ENCODE results near the gene FAM20C.
"Not testable (repeated sequence)": the region's sequence is repeated elsewhere in the genome, so short reads cannot be mapped to it uniquely, and the experiment has no call there.

The FAM20C gene

DNA sequence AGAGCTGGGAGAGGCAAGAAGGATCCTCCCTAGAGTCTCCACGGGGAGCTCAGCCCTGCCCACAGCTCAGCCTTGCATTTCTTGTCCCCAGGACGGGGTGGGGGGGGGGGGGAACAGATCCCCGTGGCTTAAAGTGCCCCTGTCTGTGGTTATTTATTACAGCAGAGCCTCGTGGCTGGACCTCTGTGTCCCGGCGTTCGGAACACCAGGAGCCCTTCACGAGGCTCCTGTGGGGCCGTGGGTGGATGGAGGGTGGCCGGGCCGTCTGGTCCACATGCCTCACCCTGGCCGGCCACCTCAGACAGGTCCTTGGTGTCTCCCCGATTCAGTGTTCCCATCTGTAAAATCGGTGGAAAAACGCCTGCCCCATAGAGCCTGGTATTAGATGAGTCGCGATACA is 37.9 kb downstream of the FAM20C start:
- DNase-seq, result no peak

DNA sequence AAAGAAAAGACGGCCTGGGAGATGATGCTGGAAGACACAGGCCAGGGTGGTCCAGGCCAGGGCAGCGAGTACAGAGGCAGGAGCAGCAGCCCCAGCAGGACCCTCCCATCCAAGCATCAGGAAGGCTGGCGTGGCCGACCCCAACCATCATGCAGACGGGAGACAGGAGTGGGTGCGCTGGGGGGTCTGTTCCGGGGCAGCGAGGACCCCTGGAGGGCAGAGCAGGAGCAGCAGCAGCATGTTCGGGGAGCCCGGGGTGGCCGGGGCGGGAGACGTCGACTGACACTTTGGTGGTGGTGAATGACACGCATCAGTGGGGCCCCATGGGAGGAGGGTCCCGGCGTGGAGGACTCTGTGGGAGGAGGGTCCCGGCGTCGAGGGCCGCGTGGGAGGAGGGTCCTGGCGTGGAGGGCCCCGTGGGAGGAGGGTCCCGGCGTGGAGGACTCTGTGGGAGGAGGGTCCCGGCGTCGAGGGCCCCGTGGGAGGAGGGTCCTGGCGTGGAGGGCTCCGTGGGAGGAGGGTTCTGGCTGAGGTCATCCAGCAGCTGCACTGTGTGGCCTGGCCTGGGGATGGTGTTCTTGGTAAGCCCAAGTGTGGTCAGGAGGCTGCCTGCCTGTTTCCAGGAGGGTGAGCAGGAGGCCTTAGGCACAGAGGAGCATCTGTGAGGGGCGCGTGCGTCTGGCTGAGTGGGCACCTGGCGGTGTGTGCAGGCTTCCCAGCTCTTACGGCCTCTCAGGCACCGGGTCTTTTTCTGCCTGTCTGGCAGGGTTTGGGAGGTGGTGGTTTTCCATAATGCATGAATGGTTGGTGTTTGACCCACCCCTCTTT is 38.9 kb downstream of the FAM20C start:
- DNase-seq, result no peak

DNA sequence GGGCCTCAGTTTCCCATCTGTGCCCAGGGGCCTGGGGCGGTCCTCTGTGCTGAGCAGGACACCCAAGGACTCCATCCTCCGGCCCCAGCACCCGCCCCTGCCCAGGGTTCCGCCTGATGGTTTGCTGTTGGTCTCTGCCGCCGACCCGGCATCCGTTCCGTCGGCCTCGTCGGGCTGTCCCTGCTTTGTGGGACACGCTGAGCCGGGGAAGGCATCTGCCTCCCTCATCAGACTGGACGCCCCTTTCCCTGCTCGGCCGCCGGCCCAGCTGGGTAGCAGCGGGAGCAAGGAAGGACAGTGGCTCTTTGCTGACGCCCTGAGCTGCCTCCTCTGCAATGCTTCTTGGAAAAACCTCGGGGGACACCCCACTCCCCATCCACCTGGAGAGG is 39.5 kb downstream of the FAM20C start:
- no peak for DNase-seq

DNA sequence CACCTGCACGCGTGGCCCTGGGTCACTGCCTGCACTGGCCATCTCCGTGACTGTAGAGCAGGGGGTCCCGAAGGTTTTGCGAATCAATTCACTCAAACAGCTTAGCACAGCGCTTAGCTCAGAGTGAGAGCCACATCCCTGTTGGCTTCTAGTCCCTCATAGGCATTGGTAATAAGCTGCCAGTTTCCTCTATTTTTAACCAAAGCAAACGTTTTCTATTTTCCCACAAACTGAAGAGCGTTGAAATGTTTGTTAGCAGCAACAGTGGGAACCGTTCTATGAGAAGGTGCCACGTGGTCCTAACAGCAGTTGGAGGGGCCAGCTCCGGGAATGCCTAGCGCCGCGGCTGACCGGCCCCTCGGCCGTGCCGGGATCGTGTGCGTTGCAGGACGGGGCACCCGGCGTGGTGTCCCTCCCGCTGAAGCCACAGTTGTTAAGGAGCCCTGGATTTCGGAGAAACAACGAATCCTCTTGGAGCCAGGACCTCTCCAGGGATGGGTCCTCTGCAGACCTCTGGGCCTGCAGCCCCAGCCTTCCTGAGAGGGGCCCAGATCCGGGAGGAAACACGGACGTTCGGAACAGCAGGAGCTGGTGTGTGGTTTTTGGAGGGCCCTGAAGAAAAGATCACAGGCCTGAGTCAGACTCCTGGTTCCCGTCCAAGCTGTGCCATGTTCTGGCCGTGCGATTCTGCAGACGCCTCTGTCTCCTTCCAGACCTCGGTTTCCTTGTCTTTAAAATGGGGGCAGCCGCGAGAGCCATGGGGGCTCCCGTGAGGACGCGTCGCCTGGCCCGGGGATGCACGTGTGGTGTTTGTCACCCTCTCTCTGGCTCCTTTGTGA is 40.3 kb downstream of the FAM20C start:
- peak; percentile 38 for DNase-seq

DNA sequence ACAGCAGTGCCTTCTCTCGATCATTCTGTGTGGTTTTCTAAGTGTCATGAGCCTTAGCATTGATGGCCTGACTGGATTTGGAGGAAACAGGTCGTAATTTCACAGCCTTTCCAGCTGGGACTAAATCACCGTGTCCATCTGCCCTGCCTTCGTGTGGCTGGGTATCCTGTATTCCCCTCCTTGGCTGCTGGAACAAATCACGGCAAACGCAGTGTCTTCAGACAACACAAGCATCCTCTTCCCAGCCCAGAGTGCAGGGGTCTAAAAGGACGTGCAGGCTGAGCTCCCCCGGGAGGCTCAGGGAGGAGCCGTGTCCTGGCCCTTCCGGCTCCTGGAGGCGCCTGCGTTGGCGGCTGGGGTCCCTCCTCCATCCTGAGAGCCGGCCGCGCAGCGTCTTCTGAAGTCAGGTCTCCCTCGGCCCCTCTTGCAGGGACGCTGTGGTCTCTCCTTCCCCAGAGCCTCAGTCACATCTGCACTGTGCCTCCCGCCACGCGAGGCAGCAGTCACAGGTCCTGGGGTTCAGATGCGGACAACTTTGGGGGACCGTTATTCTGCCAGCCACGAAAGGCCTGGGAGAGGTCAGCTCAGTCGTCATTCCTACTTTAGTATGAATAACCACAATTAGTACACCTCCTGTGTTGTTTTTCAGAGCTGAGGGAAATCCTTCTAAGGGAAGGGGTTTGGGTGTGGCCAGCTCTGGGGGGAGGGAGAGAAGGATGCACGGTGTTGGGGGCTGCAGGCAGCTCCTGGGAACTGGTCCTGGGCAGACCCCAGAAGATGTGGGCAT is 41.1 kb downstream of the FAM20C start:
- no peak for DNase-seq

DNA sequence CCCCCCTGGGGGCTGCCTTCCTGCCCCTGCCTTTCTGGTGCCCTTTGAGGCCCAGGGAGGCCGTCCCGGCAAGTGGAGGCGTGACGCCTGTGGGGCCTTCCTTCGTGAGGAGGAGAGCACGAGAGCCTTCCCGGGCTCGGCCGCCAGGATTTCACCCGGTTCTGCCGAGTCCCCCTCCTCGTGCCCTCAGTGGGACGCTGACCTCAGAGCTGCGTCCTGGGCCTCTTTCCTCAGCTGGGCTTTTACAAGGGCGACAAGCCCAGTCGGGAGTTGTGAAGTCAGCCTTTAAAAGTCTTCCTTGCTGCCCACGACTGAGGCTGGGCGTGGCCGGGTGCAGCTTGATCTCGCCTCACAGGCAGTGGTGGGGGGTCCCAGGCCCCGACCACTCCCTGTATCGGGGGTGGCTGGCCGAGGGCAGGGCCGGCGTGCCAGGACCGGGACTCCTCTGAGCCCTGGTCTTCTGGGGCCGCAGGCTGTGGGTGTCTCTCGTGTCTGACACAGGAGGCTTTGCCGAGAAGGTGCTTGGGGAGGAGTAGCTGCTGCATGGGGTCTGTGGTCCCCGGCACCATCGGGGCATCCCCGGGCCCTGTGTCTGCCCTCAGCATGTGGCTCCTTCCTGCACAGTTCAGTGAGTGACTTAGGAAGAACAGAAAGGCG is 41.8 kb downstream of the FAM20C start:
- DNase-seq, result no peak

DNA sequence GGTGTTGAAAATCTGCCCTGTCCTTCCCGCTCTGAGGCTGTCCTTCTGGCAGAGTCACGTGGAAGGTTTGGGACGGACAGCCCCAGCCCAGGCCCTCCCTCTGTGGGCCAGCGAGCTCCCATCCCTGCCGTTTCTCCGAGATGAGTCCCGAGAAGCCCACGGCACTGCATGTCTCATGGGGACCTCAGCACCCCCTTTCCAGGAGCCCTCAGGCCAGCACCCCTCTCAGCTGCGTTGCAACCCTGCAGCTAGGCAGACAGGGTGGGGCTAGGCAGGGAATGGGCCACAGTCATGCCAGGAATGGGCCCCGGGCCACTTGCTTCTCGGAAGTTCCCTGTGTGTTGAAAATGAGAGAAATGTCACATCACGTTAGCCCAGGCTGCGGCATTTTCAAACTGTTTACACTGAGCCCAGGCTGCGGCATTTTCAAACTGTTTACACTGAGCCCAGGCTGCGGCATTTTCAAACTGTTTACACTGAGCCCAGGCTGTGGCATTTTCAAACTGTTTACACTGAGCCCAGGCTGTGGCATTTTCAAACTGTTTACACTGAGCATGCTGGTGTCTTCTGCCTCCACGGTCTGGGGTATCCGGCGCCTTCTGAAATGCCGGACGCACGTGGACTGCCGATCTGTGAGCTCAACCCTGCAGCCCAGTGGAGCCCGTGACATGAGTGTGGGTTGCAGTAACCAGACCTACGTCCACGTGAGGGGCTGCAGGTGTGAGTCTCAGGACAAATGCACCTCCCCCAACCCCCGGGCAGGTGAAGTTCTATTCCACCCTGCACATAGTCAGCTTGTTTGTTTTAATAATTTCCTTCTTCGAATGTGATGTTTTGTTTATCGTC is 42.6 kb downstream of the FAM20C start:
- DNase-seq, result no peak

DNA sequence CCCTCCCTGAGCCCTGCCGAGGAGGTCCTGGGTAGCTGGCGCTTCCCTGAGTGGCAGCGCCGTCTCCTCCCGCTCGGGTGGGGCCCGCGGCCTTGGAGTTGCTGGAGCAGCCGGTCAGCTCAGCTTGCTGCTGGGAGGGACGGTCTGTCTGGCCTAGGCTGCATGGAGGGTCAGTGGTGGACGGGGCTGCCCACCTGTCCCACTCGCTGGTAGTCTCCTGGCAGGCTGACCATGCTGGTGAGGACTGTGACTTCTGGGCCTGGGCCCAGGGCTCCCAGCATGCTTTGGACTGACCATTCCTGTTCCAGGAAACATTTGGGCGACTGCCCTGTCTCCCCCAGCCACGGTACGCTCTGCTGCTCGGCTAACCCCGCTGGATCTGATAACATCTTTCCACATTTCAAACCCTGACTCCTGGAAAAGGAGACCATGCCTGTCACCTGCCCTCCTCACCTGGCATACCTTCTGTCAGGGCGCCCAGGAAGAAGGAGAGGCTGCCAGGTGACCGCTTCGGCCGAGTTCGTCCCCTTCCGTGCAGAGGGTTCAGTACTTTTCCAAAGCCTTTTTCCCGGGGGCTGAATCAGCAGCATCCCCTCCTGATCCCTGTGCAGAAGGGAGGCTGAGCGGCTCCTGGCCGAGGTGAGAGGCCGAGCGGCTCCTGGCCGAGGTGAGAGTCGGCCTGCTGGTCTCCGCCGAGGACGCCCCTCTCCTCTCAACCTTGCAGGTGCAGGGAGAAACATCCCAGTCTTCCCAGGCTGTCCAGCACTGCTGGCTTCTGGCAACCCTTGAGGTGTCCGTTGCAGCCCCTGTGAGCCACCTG is 43.4 kb downstream of the FAM20C start:
- no peak for DNase-seq

DNA sequence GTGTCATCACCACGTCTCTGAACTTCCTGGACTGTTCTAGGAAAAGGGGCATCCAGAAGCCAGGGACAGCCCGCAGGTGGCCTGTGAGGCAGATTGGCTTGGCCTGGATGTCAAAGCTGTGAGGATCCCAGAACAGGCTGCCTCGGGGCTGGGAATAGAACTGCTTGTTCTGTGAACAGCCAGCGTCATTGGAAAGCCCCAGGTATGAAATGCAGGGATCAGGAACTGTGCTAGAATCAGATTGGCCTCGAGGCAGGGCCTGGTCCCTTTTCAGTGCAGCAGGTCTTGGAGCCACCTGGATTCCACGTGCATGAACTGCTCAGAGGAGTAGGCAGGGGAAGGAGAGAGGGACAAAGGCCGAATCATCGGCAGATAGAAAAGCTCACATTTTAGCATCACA is 44.6 kb downstream of the FAM20C start:
- DNase-seq, result no peak

DNA sequence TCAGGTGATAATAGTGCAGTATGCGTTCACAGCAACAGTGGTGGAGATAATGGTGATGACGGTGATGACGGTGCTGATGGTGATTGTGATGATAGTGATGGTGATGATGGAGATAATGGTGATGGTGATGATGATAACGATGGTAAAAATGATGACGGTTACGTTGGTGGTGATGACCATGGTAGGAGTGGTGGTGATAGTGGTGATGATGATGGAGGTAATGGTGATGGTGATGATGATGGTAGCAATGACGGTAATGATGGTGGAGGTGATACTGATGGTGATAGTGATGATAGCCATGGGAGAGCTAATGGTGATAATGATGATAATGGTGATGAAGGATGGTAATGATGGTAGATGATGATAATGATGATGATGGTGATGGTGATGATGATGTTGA is 45.0 kb downstream of the FAM20C start:
- DNase-seq, result no peak

DNA sequence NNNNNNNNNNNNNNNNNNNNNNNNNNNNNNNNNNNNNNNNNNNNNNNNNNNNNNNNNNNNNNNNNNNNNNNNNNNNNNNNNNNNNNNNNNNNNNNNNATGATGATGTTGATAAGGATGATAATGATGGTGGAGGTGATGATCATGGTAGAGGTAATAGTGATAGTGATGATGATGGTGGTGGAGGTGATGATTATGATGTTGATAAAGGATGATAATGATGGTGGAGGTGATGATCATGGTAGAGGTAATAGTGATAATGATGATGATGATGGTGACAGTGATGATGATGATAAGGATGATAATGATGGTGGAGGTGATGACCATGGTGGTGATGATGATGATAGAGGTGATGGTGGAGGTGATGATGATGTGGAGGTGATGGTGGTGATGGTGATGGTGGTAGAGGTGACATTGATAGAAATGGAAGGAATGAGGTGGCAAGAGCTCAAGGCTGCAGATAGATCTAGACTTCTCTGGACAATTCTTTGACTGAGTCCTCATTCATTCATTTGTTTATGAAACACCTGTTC is 47.8 kb downstream of the FAM20C start:
- DNase-seq, result no peak

DNA sequence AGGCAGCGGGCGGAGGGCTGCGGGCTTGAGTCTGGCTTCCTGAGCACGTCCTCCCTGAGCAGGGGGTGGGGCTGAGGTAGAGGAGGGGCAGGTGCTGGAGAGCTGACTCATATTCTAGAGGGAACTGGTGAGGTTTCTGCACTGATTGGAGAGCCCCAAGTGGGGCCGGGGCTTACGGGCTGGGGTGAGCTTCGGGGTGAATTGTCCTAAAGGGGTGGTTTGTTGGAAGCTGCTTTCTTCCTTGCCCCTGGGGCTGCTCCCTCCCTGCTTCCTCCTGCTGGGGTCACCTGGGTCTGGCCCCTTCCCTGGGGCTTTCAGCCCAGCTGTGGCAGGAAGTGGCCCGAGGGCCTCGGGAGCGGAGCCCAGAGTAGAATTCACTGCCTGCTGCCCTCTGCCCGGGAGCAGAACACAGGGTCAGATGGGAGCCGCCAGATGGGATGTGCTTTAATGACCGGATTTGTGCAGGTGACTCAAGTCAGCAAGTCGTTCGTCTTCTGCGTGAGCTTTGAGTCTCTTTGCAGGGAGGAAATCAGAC is 48.6 kb downstream of the FAM20C start:
- no peak for DNase-seq

DNA sequence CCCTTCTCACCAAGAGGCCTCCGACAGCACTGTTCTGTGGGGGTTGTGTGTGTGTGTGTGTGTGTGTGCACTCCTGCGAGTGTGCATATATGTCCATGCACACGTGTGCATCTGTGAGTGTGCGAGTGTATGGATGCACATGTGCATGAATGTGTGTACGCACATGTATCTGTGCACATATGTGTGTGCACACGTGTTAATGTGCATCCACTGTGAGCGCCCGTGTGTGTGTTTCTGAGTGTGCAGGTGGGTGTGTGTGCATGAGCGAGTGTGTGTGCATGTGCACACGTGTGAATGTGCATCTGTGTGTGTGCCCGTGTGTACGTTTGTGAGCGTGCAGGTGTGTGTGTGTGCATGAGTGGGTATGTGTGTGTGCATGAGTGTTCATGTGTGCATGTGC is 49.1 kb downstream of the FAM20C start:
- no peak for DNase-seq

DNA sequence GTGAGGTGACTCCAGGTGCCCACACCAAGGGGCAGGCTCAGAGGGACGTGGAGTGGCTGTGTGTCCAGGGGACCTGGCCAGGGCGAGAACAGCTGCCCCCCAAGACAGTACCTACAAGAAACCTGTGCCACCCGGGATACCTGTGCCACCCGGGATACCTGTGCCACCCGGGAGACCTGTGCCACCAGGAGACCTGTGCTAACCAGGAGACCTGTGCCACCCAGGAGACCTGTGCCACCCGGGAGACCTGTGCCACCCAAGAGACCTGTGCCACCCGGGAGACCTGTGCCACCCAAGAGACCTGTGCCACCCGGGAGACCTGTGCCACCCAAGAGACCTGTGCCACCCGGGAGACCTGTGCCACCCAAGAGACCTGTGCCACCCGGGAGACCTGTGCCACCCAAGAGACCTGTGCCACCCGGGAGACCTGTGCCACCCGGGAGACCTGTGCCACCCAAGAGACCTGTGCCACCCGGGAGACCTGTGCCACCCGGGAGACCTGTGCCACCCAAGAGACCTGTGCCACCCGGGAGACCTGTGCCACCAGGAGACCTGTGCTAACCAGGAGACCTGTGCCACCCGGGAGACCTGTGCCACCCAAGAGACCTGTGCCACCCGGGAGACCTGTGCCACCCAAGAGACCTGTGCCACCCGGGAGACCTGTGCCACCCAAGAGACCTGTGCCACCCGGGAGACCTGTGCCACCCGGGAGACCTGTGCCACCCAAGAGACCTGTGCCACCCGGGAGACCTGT is 50.6 kb downstream of the FAM20C start:
- not testable (repeated sequence) for DNase-seq

DNA sequence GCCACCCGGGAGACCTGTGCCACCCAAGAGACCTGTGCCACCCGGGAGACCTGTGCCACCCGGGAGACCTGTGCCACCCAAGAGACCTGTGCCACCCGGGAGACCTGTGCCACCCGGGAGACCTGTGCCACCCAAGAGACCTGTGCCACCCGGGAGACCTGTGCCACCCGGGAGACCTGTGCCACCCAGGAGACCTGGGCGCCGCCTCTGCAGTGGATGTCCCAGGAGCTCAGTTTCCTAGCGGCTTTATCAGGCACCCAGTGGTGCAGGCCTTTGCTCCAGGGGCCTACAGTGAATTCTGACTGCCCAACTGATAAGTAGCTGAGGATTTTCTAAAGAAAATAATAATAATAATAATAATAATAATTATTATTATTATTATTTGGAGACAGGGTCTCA is 51.2 kb downstream of the FAM20C start:
- not testable (repeated sequence) for DNase-seq

DNA sequence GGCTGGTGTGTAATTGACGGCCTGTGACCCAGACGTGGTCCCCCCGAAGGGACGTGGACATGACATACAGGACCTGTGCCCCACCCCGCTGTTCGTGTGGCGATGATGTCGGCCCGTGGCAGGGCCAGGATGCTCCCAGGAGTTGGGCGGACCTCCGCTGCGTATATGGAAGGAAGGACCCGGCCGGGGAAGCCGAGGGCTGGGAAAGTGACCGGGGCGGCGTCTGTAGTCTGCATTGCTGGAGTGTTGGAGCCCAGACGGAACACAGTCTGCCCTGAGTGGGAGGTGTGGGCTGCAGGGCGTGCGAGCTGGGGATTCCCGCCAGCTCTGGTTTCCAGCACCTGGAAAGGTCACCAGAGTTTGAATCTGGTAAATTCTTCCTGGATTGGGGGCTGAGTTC is 52.6 kb downstream of the FAM20C start:
- no peak for DNase-seq

DNA sequence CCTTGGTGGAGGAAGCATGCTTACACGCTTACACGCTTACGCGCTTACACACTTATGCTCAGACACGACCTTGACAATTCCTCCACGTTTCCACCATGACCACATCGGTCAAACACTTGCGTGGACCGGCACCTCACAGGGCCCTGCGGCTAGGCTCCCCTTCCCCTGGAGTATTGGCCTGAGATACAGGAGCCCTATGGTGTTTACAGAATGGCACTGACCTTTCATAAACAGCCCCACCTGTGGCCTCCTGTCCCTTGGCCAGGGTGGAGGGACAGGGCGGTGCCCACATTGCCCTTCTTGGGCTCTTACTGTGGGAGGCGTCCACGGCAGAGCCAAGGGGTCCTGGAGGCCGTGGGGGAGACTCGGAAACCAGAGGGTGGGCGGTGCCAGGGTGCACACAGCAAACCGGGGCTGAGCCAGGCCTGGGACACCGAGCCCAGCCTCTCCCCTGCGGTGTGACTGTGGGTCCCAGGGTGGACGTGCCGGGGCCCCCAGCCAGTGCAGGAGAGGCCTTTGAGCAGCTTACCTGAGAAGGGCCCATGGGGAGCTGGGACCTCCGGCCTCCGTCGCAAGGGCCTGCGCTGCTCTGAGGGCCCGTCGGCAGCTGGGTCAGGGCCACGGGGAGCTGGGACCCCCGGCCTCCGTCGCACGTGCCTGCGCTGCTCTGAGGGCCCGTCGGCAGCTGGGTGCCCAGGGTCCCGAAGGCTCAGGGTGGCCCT is 53.4 kb downstream of the FAM20C start:
- DNase-seq, result no peak

DNA sequence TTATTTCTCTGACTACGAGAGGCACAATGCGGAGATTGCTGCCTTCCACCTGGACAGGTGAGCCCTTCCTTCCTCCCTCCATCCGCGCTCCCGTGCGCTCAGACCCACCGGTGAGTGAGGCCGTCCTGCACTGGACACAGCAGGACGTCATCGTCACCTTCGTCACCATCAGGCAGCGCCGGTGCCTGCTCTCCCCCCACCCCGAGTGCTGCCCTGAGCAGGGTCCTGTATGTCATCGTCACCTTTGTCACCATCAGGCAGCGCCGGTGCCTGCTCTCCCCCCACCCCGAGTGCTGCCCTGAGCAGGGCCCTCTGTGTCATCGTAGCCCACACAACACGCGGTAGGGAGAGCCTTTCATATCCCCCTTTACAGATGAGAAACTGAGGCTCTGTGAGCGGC is 54.1 kb downstream of the FAM20C start:
- DNase-seq, result no peak

DNA sequence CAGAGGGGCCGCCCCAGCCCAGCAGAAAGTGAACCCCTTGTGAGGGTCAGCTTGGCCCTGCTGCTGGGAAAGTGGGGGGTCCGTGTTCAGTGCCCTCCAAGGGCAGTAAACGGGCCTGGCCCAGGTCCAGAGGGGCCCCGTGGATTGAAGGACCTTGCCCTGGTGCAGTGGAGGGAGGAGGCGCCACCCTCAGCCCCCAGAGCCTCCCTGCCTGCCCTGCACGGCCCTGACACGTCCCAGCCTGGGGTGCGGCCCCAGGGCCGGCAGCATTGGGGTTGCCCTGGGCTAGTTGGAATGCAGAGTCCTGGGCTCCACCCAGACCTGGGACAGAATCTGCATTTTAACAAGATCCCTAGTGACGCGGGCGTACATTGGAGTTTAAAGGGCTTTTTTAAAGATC is 54.8 kb downstream of the FAM20C start:
- DNase-seq, result no peak

Measured in fibroblast of skin of right quadriceps (primary cell).